Right lobe of liver (tissue), 6 donors: ENCODE data around the gene SLC49A3. TPM values are rescaled to one million over a fixed set of nuclear protein-coding genes. Genes with fewer than 3 reads are reported as not detected.
A peak's percentile ranks its signal among the peaks of the same experiment; 100 is the strongest.

Experiments
- ATAC-seq, 4 donors: fragments of 200-7000 bp; cut with Tn5 transposase; one replicate each; pipeline ENCODE4 v1.9.1; 2020; ENCODE audit warnings: mild to moderate bottlenecking in 4 of 4, moderate library complexity in 4 of 4
- DNase-seq, 3 donors: peaks; one replicate each; pipeline ENCODE4 v3.0.0-alpha.2; 2020
- H3K27ac ChIP-seq, 3 donors: fragments of 200-600 bp; one replicate each; pipeline ENCODE4 v1.8.0; 2022
- H3K27me3 ChIP-seq, 2 donors: fragments of 200-600 bp; one replicate each; pipeline ENCODE4 v1.8.0; 2022
- H3K36me3 ChIP-seq, 4 donors: fragments of 200-600 bp; sonication (generic) in 1 of 4; one replicate each; pipeline versions ENCODE4 v1.5.1 to v1.8.0; 2017 to 2022; ENCODE audit warnings: control low read depth in 1 of 4
- H3K4me1 ChIP-seq, 4 donors: fragments of 200-600 bp; sonication (generic) in 1 of 4; one replicate each; pipeline versions ENCODE4 v1.5.1 to v1.8.0; 2017 to 2022; ENCODE audit warnings: control low read depth in 1 of 4
- H3K4me3 ChIP-seq, 3 donors: fragments of 200-600 bp; one replicate each; pipeline ENCODE4 v1.8.0; 2022
- H3K9me3 ChIP-seq, 4 donors: fragments of 200-600 bp; sonication (generic) in 1 of 4; one replicate each; pipeline versions ENCODE4 v1.5.1 to v1.8.0; 2017 to 2022; ENCODE audit warnings: control low read depth in 1 of 4
- CTCF ChIP-seq, 4 donors: fragments of 200-600 bp in 3 of 4; fragments of 450-650 bp in 1 of 4; IDR thresholded peaks; one replicate each; pipeline versions ENCODE4 v1.5.1 to v1.8.0; 2016 to 2022; ENCODE audit warnings: antibody characterized with exemption in 4 of 4, mild to moderate bottlenecking in 2 of 4
- POLR2A ChIP-seq: fragments of 450-650 bp; IDR thresholded peaks from one replicate; pipeline ENCODE4 v1.6.1; 2017; ENCODE audit warnings: antibody characterized with exemption, mild to moderate bottlenecking
- WGBS: methylation state at CpG from one replicate; pipeline ENCODE4 v1.1.6; 2018; ENCODE audit warnings: low coverage, low lambda C conversion rate; ENCODE audit not compliant: insufficient coverage; ENCODE audit errors: missing lambda C conversion rate; 5-methylcytosine and 5-hydroxymethylcytosine counted together
- intact Hi-C, 2 donors: fragments of 100-400 bp; cut with DNase I; formaldehyde crosslinking; loops; one replicate each; pipeline versions ENCODE4 v1.11.2 to v1.14.1; 2022
- total RNA-seq, 6 experiments: library from RNA; depleted of rRNA in 2 of 6; stranded (reverse); fragments of >200 nt in 2 of 6; fragmentation: NEBNext Ultra II Directional in 3 of 6; extraction: Animal tissue kit (Norgen Biotek cat#: 25700) in 3 of 6; gene quantifications; one replicate each; pipeline versions ENCODE4 v1.1.0 to v1.2.4, GENCODE V29; 2016 to 2023
- donor health status: DM: no; HTN: yes; CAD: no.
- donor health status: DM: no; HTN: no; CAD: no.
- donor health status: DM: no; HTN: no; CAD: no.
- donor health status: DM: no; HTN: yes; CAD: no.
- donor health status: DM: no; HTN: yes; CAD: no.

SLC49A3 gene
- total RNA-seq, 6 experiments from 2014 or later = 2.9 to 9.0 (median 5.2) TPM

GRCh38 chr4:649751-650310, 39.1 kb downstream of the SLC49A3 start:
- DNase-seq = peak in 2 of 3 donors; percentile 9 to 30
- H3K4me1 ChIP-seq = no peaks in the 10 kb centered on the region
- H3K36me3 ChIP-seq = no peaks in the 10 kb centered on the region
- intact Hi-C loops = no loop called here
- no peak for ATAC-seq
- WGBS = 81% methylated on average over 5 of the region's 13 CpGs
- no peaks in the 10 kb centered on the region for H3K9me3 ChIP-seq
- no peak overlapping the region for H3K27ac ChIP-seq
- no peak for TF ChIP-seq CTCF (IDR thresholded peaks at IDR 0.05)
- TF ChIP-seq POLR2A = no peak
- H3K27me3 ChIP-seq = no peaks in the 10 kb centered on the region
- H3K4me3 ChIP-seq = no peak overlapping the region

- no peaks in the 10 kb centered on the region for H3K9me3 ChIP-seq
- intact Hi-C loops = no loop called here
- no peak overlapping the region for H3K27ac ChIP-seq
- DNase-seq (peak in 1 of 3 donors; percentile 33), ATAC-seq (no peak)
- no peak overlapping the region for H3K4me3 ChIP-seq
- H3K4me1 ChIP-seq = no peaks in the 10 kb centered on the region
- no peaks in the 10 kb centered on the region for H3K36me3 ChIP-seq
- no CpG with 5 or more reads among the region's 7 CpGs for WGBS
- H3K27me3 ChIP-seq = no peaks in the 10 kb centered on the region
- no peak for TF ChIP-seq POLR2A
- TF ChIP-seq CTCF (IDR thresholded peaks at IDR 0.05) = no peak
These were observed 39.7 kb downstream of the SLC49A3 start for GRCh38 chr4:649293-649625.

- Histone ChIP-seq H3K9me3 (no peaks in the 10 kb centered on the region), H3K4me1 (no peaks in the 10 kb centered on the region), H3K27me3 (no peaks in the 10 kb centered on the region), H3K27ac (no peak overlapping the region), H3K36me3 (no peaks in the 10 kb centered on the region), H3K4me3 (no peak overlapping the region)
- no peak for ATAC-seq
- no peak for TF ChIP-seq CTCF (IDR thresholded peaks at IDR 0.05)
- TF ChIP-seq POLR2A = no peak
- intact Hi-C loops = no loop called here
- 40% methylated on average over 3 of the region's 28 CpGs for WGBS
- DNase-seq = peak in 1 of 3 donors; percentile 46
These were observed 40.2 kb downstream of the SLC49A3 start for GRCh38 chr4:648579-649292.

- ATAC-seq (no peak), DNase-seq (peak in 1 of 3 donors; percentile 25)
- H3K4me1 ChIP-seq = no peaks in the 10 kb centered on the region
- H3K4me3 ChIP-seq = no peak overlapping the region
- H3K9me3 ChIP-seq = no peaks in the 10 kb centered on the region
- H3K36me3 ChIP-seq = no peaks in the 10 kb centered on the region
- intact Hi-C loops = no loop called here
- H3K27me3 ChIP-seq = no peaks in the 10 kb centered on the region
- 41% methylated on average over 7 of the region's 13 CpGs for WGBS
- no peak for TF ChIP-seq POLR2A
- TF ChIP-seq CTCF (IDR thresholded peaks at IDR 0.05) = no peak
- H3K27ac ChIP-seq = no peak overlapping the region
These were observed 41.5 kb downstream of the SLC49A3 start for GRCh38 chr4:647481-647880.
